PC-3 (cell line): ENCODE results near the gene CDH4.

ENCODE experiments used
- EZH2 ChIP-seq: fragments of 300-600 bp; sonication (generic); IDR thresholded peaks from one replicate; pipeline ENCODE4 v1.6.1; 2017; ENCODE audit warnings: antibody characterized with exemption, mild to moderate bottlenecking, low read length; ENCODE audit not compliant: unreplicated experiment
- EZH2phosphoT487 ChIP-seq: fragments of 300-600 bp; sonication (generic); IDR thresholded peaks from 2 replicates; pipeline ENCODE4 v1.6.1; 2018; ENCODE audit warnings: mild to moderate bottlenecking, antibody characterized with exemption, low read length, borderline replicate concordance
- TF ChIP-seq, protein P1 (sequence below): fragments of 300-600 bp; sonication (generic); conservative IDR thresholded peaks from 2 replicates; pipeline ENCODE4 v1.5.1; 2017; ENCODE audit warnings: antibody characterized with exemption, low read depth, mild to moderate bottlenecking, low read length

DNA sequence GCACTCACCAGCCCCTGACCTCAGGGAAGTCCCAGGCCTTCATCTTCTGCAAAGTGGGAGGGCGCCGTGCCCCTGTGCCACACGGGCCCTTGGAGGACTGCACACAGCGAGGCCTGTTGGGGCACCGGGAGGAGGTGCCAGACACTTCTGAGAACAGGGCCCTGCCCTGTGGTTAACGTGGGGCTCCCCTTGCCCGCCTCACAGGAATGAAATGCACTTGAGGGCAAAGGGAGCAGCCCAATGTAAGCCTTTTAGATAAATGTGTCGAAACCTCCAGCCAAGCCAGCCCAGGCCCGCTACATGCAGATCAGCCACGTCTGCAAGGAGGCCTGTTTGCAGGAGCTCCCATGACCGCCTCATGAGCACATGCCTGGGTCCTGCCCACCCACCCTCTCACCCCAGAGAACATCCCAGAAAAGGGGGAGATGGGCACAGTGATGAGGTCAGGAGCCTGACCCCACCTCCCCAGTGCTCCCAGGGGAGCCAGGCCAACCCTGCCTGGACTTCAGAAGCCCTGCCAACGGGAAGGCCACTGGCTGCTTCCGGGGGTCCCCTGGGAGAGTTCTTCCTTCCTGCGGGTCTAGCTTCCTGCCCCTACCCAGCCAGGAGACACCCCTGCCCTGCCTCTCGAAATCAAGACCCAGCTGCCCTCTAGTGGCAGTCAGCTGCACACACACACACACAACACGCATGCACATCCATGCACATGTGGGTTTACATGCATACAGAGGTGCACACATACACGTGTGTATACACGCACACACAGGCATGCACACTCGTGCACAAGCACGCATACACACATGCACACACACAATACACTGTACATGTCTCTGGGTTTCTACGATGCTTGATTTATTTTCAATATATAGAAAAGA, 634.9 kb downstream of the CDH4 start:
- TF ChIP-seq, protein P1, sequence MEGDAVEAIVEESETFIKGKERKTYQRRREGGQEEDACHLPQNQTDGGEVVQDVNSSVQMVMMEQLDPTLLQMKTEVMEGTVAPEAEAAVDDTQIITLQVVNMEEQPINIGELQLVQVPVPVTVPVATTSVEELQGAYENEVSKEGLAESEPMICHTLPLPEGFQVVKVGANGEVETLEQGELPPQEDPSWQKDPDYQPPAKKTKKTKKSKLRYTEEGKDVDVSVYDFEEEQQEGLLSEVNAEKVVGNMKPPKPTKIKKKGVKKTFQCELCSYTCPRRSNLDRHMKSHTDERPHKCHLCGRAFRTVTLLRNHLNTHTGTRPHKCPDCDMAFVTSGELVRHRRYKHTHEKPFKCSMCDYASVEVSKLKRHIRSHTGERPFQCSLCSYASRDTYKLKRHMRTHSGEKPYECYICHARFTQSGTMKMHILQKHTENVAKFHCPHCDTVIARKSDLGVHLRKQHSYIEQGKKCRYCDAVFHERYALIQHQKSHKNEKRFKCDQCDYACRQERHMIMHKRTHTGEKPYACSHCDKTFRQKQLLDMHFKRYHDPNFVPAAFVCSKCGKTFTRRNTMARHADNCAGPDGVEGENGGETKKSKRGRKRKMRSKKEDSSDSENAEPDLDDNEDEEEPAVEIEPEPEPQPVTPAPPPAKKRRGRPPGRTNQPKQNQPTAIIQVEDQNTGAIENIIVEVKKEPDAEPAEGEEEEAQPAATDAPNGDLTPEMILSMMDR, result peak; percentile 91
- TF ChIP-seq EZH2 (no peak), EZH2phosphoT487 (no peak)
